A673 (cell line): ENCODE results near the gene SP8.

Experiments
- CTCF ChIP-seq: fragments of 300-800, 200-600 bp; sonication (generic); conservative IDR thresholded peaks from 2 replicates; pipeline ENCODE4 v1.5.1; 2017; ENCODE audit warnings: low read depth, mild to moderate bottlenecking, antibody characterized with exemption, low read length, moderate library complexity, mixed read lengths
- EZH2 ChIP-seq: fragments of 200-600 bp; sonication (generic); IDR thresholded peaks from 2 replicates; pipeline ENCODE4 v1.6.1; 2017; ENCODE audit warnings: borderline replicate concordance, low read depth, mild to moderate bottlenecking, mixed read lengths, antibody characterized with exemption, low read length; ENCODE audit not compliant: poor library complexity, severe bottlenecking

GRCh38 chr7:20742913-20743312, 43.8 kb downstream of the SP8 start:
- TF ChIP-seq CTCF, result no peak
- no peak for TF ChIP-seq EZH2
